Colon (tissue), 2 donors: Measurements from ENCODE around the gene RELN.

Experiments
- FAIRE-seq: peaks from 2 replicates; lab custom pipeline; 2012; peaks lifted over from hg19 to GRCh38; lab: Jason Lieb, UNC
- donor health status: control.
- donor health status: control.

RELN gene

GRCh38 chr7:103894656-103895596 lies 94.5 kb downstream of the RELN start:
- FAIRE-seq, result no peak

- FAIRE-seq, result no peak
These were observed 96.1 kb downstream of the RELN start for GRCh38 chr7:103893350-103893749.

GRCh38 chr7:103889451-103889850 lies 100.0 kb downstream of the RELN start:
- FAIRE-seq, result no peak

GRCh38 chr7:103888603-103889153 lies 100.8 kb downstream of the RELN start:
- no peak for FAIRE-seq

GRCh38 chr7:103887853-103888602 lies 101.4 kb downstream of the RELN start:
- FAIRE-seq, result no peak

GRCh38 chr7:103887050-103887449 lies 102.4 kb downstream of the RELN start:
- FAIRE-seq, result no peak

GRCh38 chr7:103879928-103880600 lies 109.4 kb downstream of the RELN start:
- no peak for FAIRE-seq

- FAIRE-seq, result no peak
These were observed 110.0 kb downstream of the RELN start for GRCh38 chr7:103879411-103879810.

- no peak for FAIRE-seq
These were observed 111.9 kb downstream of the RELN start for GRCh38 chr7:103877565-103877964.

GRCh38 chr7:103875718-103876117 lies 113.7 kb downstream of the RELN start:
- FAIRE-seq, result no peak

- no peak for FAIRE-seq
These were observed 118.0 kb downstream of the RELN start for GRCh38 chr7:103871473-103871872.

- no peak for FAIRE-seq
These were observed 118.8 kb downstream of the RELN start for GRCh38 chr7:103870664-103871063.

GRCh38 chr7:103867874-103868273 lies 121.6 kb downstream of the RELN start:
- no peak for FAIRE-seq

GRCh38 chr7:103866919-103867318 lies 122.5 kb downstream of the RELN start:
- FAIRE-seq, result no peak

GRCh38 chr7:103865442-103865841 lies 124.0 kb downstream of the RELN start:
- FAIRE-seq, result no peak

GRCh38 chr7:103862302-103863035 lies 127.0 kb downstream of the RELN start:
- FAIRE-seq, result no peak

GRCh38 chr7:103859709-103860108 lies 129.7 kb downstream of the RELN start:
- FAIRE-seq, result no peak

GRCh38 chr7:103857435-103857834 lies 132.0 kb downstream of the RELN start:
- no peak for FAIRE-seq

GRCh38 chr7:103856929-103857328 lies 132.5 kb downstream of the RELN start:
- FAIRE-seq, result no peak

- FAIRE-seq, result no peak
These were observed 133.8 kb downstream of the RELN start for GRCh38 chr7:103855671-103856070.

GRCh38 chr7:103854611-103855010 lies 134.8 kb downstream of the RELN start:
- FAIRE-seq, result no peak

GRCh38 chr7:103851357-103851756 lies 138.1 kb downstream of the RELN start:
- no peak for FAIRE-seq
